Head of caudate nucleus (tissue), 42 donors: ENCODE data around the gene EBP.
A peak's percentile ranks its signal among the peaks of the same experiment; 100 is the strongest.

Source experiments
- DNase-seq, 42 donors: peaks; one replicate each; pipeline versions ENCODE4 v3.0.0 to v3.0.0-alpha.2; 2020 to 2021; ENCODE audit warnings: mixed read lengths in 7 of 42
- intact Hi-C: fragments of 100-400 bp; cut with DNase I; formaldehyde crosslinking; loops from one replicate; pipeline ENCODE4 v1.15.0; 2022

Gene EBP

DNA sequence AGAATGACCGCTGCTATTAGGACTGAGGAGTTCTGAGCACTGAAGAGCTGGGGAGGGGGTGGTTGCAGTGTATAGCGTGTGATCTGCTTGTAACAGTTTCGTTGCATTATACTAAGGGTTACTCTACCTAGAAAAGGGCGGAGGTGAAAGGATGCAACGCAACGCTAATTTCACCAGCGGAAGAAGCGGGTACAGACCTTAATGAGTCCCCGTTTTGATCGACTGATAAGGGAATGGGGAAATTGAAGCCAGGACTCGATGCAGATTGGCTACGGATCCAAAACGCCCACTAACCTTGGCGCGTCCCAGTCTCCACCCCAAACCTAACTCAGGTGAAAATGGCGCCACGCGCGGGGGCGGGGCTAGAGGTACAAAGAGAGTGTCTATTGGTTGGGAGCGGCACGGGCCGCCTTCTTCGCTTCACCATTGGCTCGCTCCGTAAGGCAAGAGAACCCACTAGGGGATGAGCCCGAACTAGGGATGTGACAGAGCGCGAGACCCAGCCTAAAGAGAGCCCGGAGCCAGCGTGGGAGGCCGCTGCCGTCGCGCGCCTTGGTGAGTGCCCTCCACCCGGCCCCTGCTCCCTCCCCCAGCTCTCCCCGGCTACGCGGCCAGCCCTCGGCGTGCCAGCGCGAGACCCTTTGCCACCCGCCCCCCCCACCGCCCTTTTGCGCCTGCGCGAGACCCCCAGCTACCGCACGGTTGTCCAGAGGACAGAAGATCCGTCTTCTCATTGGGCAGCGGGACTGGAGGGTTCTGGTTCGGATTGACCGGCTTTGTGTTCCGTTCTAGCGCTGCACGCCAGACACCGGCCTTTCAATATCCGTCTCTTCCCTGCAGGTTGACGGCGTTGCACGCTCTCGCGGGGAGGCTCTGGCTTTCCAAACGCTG is at the start of gene EBP:
EBP (plus strand) TSS at position 456 of the 891 bp plus-strand sequence. CDS start 1,964 bp downstream, outside the sequence.
- intact Hi-C loops = no loop called here
- peak; percentile 80 to 95 (median 90) for DNase-seq

DNA sequence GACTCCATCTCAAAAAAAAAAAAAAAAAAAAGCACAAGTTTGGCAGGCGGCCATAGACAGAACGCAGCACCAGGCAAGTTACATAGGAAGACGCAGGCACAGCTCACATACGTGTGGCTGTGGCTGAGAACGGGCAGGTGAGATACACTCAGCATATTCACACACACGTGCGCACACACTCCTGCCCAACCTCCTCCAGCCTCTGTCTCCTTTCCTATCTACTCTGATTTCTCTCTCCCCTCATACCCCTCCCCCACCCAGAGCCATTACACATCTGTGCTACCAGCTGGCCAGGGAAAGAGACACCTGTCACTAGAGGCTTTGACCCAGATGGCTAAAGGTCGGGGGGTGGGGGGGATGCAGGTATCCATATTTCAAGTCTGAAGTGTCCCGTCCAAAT is 49.4 kb upstream of the EBP start:
- intact Hi-C loops = loop anchor here (10.0 kb wide), 1 partner anchor 123 kb away; the partner anchor contains the start of gene WDR13
- DNase-seq = no peak

DNA sequence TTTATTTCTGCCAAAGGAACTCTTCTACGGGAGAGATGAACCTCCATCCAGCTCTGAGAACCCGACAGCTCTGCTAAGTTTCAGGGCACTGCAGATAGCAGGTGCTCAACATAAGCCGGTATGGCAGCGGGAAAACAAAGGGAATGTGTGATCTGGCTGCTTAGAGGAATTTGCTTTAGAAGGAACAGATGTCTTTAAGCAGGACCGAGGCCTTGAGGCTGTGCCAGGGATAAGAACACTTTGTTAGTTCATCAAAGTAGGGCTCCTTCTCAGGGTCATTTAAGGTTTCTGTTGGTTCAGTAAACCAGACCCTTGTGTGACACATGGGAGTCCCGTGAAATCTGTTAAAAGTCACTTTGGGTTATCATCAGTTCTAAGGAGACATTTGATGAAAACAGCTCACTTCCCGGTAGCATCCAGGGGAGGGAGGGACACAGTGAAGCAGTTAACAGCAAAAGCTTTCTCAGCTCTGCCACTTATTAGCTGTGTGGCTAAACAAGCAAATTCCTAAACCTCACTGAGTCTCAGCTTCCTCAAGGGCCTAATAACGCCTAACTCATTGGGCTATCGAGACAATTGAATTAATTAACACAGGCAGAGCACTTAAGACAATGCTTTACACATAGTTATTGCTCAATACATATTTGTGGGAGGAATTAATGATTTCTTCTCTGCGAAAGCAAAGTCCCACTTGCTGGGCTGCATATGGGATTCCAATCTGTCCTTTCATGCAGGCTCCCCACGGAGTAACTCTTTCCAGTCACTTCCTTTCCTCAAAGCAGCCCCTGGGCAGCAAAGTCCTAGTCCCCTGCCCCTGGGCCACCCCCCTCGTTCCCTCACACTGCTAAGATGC is 48.5 kb upstream of the EBP start:
- DNase-seq = no peak
- intact Hi-C loops = loop anchor here (10.0 kb wide), 1 partner anchor 122 kb away; the partner anchor contains the start of gene WDR13

DNA sequence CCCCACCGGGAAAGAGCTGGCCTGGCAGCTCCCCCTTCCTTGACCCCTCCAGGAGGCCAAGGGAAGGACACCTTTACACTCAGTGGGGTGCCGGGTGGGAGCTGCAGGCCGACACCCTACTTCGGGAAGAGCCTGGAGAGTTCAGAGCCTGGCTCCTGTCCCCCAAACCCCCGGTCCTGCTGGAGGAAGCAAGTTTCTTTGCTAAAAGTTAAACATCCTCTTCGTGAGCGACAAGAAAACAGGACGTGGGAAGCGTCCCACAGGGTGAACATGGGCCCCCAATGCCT is 48.0 kb upstream of the EBP start:
- intact Hi-C loops = loop anchor here (10.0 kb wide), 1 partner anchor 121 kb away; the partner anchor contains the start of gene WDR13

DNA sequence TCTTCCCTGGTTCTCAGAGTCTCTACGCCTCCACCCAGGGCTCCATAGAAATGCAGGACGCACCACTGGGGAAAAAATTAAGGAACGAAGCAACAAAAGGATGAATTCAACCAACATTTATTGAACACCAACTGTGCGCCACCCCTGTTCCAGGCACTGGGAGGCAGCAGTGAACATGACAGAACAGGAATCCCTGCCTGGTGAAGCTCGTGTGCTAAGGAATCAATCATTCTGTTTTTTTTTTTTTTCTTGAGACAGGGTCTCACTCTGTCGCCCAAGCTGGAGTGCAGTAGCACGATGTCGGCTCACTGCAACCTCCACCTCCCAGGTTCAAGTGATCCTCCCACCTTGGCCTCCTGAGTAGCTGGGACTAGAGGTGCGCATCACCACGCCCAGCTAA is 47.5 kb upstream of the EBP start:
- intact Hi-C loops = loop anchor here (10.0 kb wide), 1 partner anchor 121 kb away; the partner anchor contains the start of gene WDR13
- peak in 14 of 42 donors; percentile 13 to 53 (median 36) for DNase-seq

More for the DNA sequence above, 48.0 kb upstream of the EBP start:
- DNase-seq = no peak

DNA sequence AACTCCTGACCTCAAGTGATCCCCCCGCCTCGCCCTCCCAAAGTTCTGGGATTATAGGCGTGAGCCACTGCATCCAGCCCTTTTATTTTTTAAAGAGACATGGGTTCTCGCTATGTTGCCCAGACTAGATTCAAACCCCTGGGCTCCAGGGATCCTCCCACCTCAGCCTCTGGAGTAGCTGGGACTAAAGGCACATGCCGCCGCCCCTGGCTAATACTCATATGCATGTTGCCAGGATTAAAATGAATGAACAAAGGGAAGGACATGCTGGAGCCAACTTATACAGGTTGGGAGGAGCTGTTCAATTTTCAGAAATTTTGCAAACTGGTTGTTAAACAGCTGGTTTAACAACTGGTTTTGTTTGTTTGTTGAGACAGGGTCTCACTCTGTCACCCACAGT is 47.0 kb upstream of the EBP start:
- intact Hi-C loops = loop anchor here (10.0 kb wide), 1 partner anchor 120 kb away; the partner anchor contains the start of gene WDR13
- DNase-seq = no peak

DNA sequence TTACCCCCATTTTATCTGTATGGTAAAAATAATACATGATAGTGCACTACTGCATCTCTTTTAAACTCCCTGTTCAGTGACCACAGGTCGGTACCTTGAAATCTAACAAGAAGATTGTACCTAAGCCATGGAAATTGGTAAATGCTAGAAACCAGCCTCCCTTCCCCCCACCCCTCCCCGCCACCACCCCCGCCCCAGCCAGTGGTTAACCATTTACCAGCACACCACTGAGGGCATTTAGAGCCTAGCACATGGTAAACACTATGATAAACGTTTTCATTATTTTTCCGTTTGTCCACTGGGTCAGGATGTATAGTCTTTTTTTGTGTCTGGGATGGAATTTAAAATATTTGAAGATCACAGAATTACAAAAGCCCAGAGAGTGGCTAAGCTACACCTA is 46.3 kb upstream of the EBP start:
- no peak for DNase-seq
- intact Hi-C loops = loop anchor here (10.0 kb wide), 1 partner anchor 120 kb away; the partner anchor contains the start of gene WDR13

DNA sequence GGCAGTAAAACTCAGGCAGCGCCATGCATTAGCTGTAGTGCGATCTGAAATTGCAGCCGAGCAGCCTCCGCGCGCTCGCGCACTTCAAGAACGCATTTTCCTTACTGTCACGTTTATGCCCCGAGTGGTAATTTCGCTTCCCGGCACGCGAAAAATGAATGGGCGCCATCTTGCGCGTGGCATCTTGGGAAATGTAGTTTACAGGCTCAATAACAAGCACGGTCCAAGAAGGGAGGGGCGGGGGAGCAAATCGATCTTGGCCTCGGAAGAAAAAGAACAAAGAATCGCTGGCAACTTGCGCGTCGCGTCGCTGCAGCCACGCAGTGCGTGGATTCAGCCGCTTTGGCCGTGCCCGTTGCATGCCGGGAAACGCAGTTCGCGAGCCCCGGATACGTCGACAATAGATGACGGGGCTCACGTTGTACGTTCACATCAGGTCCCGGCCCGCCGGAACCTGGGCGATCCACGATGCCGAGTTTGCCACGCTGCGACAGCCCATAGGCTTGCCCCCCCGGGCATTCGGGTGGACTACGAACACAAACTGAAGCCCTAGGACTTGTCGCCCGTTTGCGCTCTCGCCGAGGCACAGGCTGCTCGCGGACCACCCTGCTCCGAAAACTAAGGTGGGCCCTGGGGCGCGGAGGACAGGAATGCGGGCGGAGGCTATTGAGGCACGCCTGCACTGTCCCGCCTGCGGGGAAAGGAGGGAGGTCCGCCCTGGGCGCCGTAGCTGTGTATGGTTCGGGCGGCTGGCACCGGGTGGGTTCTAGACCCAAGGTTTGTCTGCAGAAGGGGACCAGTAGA is 45.6 kb upstream of the EBP start, which contains the start of gene FTSJ1:
FTSJ1 (plus strand) TSS at position 426 of the 804 bp plus-strand sequence. CDS start 1,849 bp downstream, outside the sequence.
- peak; percentile 85 to 96 (median 92) for DNase-seq
- intact Hi-C loops = loop anchor here (10.0 kb wide), 1 partner anchor 119 kb away; the partner anchor contains the start of gene WDR13

DNA sequence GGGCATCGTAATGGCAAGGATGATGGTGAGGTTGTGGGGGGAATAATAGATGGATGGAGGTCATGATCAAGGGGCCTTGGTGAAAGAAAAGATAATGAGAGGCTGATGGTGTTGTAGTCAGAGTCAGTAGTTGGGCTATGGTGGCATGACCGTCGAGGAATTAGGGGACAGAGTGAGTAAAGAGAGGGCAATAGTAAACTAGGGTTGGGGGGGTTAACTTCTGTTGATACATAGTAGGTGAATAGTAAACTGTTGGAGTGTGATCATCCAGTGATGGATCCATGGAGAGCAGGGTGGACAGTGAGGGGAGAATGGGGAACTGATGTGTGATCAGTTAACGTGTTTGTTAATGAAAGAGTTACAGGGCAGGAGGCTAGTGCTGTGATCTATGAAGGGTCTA is 44.7 kb upstream of the EBP start:
- intact Hi-C loops = loop anchor here (10.0 kb wide), 1 partner anchor 118 kb away; the partner anchor contains the start of gene WDR13
- DNase-seq = no peak

DNA sequence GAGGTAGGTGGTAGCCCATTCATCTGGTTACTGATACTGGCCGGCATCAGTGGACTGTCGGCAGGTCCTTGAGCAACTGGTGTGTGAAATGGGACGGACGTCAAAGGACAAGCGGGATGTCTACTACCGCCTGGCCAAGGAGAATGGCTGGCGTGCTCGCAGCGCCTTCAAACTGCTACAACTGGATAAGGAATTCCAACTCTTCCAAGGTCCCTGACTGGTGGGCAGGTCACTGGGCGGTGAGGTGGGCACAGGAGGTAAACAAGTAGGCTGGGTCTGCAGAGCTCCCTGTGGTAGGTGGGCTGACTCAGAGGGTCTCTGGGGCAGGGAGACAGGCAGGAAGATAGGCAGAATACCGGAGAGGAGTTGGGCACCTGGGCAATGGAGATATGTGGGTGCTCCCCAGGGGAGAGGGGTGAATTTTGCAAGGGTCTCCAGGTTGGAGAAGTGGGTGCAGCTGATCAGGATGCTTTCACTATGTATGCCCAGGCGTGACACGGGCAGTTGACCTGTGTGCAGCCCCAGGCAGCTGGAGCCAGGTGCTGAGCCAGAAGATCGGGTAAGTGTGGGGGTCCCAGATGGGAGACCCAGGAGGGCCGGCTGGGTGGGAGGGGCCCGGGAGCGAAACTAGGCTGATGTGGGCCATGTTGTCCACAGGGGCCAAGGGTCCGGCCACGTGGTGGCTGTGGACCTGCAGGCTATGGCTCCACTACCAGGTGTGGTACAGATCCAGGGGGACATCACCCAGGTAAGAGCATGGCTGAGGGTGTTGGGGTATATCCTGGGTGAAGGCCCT is 43.5 kb upstream of the EBP start:
- intact Hi-C loops = loop anchor here (10.0 kb wide), 1 partner anchor 117 kb away; the partner anchor contains the start of gene WDR13
- no peak for DNase-seq

DNA sequence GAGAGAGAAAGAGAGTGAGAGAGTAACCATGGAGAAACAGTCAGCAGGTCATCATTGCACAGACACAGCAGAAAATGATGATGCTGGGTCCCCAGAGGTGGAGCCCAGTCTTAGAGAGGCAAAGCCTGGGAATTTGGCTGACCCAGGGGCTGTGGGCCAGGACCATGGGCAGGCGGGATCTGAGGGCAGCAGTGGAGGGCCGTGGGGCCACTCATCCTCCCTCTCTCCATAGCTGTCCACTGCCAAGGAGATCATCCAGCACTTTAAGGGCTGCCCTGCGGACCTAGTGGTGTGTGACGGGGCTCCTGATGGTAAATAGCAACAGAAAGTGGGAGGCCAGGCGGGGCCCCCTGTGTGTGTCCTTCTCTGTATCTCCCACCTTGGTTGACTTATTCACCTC is 42.8 kb upstream of the EBP start:
- intact Hi-C loops = loop anchor here (10.0 kb wide), 1 partner anchor 116 kb away; the partner anchor contains the start of gene WDR13
- DNase-seq = no peak

DNA sequence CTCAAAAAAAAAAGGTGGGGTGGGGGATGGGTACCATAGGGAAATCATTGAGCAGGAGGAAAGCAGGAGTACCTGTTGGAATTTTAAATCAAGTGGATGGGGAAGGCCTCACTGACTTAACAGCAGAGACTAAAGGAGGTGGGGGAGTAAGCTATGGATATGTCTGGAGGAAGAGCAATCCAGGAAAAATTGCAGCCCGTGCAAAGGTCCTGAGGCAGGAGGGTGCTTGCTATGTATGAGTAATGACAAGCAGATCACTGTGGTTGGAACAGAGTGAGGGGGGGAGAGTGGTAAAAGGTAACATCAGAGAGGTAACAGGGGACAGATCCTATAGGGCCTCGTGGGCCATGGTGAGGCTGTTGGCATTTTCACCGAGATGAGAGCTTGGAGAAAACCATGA is 41.5 kb upstream of the EBP start:
- DNase-seq = no peak
- intact Hi-C loops = no loop called here

DNA sequence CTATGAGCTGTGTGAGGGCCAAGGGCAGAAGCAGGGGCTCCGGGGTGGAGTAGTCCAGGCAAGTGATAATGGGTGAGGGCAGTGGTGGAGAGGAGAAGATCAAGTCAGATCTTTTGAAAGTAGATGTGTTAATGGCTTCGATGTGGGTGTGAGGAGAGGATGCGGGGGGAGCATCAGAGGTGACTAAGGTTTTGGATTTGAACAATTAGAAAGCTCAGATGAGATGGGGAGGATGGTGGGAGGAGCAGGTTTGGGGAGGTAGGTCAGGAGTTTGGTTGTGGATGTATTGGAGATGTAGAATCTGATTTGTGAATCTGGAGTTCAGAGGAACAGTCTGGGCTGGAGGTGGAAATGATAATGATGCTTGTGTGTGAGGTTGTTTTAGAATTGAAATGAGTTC is 41.0 kb upstream of the EBP start:
- intact Hi-C loops = no loop called here
- DNase-seq = peak in 28 of 42 donors; percentile 7 to 74 (median 31)

DNA sequence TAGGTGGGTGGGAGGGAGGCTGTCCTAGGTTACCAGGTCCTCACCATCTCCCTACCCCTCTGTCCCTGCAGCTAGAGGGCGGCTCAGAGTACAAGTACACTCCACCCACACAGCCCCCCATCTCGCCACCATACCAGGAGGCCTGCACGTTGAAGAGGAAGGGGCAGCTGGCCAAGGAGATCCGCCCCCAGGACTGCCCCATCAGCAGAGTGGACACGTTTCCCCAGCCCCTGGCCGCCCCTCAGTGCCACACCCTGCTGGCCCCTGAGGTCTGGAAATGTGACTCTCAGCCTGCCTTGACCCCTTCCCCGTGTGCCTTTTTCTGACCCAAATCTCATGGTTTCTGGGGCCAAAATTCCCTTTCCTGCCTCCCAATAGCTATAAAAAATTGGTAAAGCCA is 39.1 kb upstream of the EBP start:
- intact Hi-C loops = no loop called here
- no peak for DNase-seq

DNA sequence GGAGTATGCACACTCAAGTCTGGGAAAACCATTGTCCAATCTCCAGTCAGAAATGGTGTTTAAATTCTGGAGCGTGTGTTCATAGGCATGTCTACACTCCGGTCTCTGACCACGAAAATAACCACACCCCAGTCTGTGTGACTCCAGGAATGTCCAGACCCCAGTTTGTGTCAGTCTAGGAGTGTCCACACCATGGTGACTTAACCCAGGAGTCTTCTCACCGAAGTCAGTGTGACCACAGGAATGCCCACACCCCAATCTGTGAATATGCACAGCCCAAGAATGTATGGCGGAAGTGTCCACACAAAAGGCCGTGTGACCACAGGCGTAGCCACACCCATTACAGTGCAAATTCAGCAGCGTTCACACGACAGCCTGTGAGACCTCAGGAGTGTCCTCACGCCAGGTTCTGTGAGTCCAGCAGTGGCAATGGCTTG is 34.2 kb upstream of the EBP start:
- intact Hi-C loops = no loop called here
- DNase-seq = no peak

DNA sequence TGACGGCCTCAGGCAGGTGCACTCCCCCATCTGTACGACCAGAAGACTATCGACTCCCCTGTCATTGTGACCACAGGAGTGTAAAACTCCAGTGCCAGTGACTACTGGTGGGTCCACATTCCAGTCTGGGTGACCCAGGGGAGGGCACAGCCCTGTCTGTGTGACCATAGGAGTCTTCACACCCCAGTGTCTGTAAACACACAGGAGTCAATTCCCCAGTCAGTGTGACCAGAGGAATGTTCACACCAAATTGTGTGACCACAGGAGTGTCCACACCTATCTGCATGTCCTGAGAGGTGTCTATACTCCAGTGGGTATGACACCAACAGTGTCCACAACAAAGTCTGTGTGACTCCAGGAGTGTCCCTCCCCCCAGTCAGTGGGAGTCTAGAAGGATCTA is 33.6 kb upstream of the EBP start:
- no peak for DNase-seq
- intact Hi-C loops = no loop called here

DNA sequence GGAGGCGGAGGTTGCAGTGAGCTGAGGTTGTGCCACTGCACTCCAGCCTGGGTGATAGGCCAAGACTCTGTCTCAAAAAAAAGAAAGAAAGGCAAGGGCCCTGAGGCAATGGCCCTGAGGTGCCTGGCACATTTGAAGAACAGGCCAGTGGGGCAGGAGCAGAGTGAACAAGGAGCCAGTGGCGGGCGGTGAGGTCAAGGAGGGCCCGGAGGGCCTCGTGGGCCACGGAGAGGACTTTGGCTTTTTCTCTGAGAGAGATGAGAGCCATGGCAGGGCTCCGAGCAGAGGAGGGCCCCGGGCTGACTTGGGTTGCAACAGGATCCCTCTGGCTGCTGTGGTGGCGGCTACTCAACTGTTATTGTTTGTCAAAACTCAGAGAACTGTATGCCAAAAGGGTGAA is 32.3 kb upstream of the EBP start:
- no peak for DNase-seq
- intact Hi-C loops = no loop called here

DNA sequence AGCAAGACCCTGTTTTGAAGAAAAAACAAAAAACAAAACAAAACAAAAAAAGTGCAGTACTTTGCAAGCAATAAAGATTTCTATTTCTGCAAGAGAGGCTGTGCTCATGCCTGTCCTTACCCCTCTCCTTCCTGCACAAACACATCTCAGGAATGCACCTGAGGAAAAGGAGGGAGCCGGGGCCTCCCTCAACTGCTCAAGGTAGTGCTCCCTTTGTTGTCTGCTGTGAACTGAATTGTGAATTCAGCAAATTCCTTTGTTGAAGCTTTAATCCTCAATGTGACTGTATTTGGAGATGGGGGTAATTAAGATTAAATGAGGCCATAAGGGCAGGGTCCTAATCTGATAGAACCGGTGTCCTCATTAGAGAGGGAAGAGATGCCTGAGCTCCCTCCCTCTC is 31.7 kb upstream of the EBP start:
- intact Hi-C loops = no loop called here
- no peak for DNase-seq
